GM12875 (cell line): ENCODE measurements around the gene ACOT8.

Experiments
- H3K4me3 ChIP-seq: one replicate; pipeline ENCODE4 v1.5.1; 2011; ENCODE audit warnings: low read depth, low read length, control low read depth
- CTCF ChIP-seq: IDR thresholded peaks from 2 replicates; pipeline ENCODE4 v1.5.1; 2011; ENCODE audit warnings: low read depth, mild to moderate bottlenecking, control low read depth, inconsistent platforms, low read length, moderate library complexity, borderline replicate concordance; ENCODE audit not compliant: insufficient read depth

Gene ACOT8

GRCh38 chr20:45898285-45898684 lies 41.1 kb upstream of the ACOT8 start:
- H3K4me3 ChIP-seq, result no peak overlapping the region
- TF ChIP-seq CTCF, result no peak

GRCh38 chr20:45897692-45898091 lies 40.5 kb upstream of the ACOT8 start:
- no peak for TF ChIP-seq CTCF
- H3K4me3 ChIP-seq, result no peak overlapping the region

GRCh38 chr20:45897289-45897688 lies 40.1 kb upstream of the ACOT8 start:
- no peak for TF ChIP-seq CTCF

GRCh38 chr20:45896641-45897161 lies 39.5 kb upstream of the ACOT8 start:
- no peak for TF ChIP-seq CTCF

More at GRCh38 chr20:45897289-45897688, 40.1 kb upstream of the ACOT8 start:
- no peak overlapping the region for H3K4me3 ChIP-seq

GRCh38 chr20:45894797-45895196 lies 37.6 kb upstream of the ACOT8 start:
- TF ChIP-seq CTCF, result no peak
- no peak overlapping the region for H3K4me3 ChIP-seq

More at GRCh38 chr20:45896641-45897161, 39.5 kb upstream of the ACOT8 start:
- H3K4me3 ChIP-seq, result no peak overlapping the region

GRCh38 chr20:45893831-45894230 lies 36.6 kb upstream of the ACOT8 start:
- H3K4me3 ChIP-seq, result no peak overlapping the region
- no peak for TF ChIP-seq CTCF

- no peak for TF ChIP-seq CTCF
- H3K4me3 ChIP-seq, result no peak overlapping the region
These were observed 35.8 kb upstream of the ACOT8 start for GRCh38 chr20:45892828-45893500.
